HG03457 (cell line): ENCODE measurements around the gene MEF2C.

Source experiments
- ATAC-seq: cut with Tn5 transposase; IDR thresholded peaks from one replicate; pipeline ENCODE4 v1.9.1; 2021; ENCODE audit warnings: moderate number of reproducible peaks; ENCODE audit not compliant: unreplicated experiment

MEF2C gene

DNA sequence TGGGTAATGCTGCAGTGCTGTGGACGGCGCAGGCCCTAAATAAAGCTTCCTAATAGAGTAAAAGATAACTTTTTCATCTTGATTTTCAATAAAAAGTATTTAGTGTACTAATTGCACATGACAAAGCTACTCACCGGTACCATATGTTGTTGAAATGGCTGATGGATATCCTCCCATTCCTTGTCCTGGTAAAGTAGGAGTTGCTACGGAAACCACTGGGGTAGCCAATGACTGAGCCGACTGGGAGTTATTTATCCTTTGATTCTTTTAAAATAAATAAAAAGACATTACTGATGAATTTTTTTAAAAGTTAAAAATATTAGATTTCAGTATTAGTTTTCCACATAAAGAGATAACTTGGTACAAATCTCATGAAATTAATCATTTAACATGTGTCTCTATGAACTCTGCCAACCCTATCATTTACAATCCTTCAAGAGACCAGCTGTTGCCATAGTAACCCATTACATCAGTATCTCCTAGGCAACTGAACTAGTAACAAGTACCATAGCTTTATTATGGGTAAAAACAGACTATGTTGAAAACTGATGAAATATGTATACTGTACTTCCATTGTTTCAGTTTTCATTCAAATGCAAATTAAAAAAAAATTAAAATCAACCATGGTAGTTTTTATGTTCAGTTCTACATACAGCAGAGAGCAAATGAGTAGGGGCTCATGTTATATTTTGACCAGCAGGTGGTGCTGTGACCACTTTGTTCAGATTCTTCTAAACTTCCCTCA is 153.7 kb downstream of the MEF2C start:
- ATAC-seq, result no peak

DNA sequence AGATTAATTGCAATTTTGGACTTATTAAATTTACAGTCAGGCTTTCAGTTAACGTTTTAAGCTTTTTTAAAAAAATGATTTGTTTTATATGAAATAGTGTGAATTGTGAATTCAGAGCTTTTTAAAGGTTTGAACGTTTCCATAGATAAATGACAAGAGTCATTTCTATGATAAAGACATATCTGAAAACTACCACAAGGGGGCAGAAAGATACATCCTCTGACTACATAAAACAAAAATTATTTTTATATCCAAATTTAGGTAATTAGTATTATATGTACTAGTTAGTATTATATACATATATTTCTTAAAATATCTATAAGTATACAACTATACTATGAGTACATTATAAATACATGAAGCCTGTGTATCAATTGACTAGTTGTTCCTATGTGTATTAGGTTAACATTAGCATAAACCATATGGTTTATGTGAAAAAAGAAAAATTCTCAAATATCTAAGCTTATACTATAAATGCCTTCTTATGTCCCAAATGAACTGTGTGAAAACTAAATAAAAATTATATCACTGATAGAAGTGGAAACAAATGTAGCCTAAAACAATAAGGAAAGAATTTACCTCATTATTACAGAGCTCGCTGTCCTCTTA is 155.2 kb downstream of the MEF2C start:
- no peak for ATAC-seq

DNA sequence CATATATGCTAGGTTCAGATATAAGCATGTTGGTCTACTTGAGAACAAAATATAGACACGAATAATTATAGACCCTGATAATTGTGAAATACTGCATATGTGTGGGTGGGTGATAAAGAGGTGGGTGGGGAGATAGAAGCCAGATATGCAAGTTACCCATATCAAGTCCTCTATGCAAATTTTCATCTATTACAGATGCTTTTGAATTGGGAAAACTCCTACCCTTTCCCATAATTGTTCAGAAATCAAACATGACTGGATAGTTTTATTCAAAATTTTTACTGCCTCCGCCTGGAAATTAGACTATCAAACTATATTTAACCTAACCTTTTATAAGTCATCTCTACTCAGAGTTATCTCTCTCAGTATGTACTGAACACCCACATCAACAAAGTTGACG is 157.5 kb downstream of the MEF2C start:
- ATAC-seq, result no peak

DNA sequence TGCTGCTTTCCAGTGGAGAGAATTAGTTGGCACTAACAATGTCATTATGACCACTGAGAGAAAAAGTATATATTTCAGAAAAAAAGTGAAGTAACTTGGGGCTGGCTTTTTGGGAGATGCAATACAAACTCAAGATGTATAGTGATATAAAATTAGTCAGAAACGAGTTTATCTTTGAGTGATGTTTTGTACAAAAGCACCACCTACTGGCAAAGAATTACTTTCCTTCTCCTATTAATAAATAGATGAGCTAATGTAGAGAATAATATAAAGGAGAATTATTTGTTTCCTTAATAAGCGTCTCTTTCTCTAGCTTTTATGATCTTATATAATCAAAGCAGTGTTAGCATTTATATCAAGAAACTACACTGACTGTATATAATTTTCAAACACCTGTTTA is 158.8 kb downstream of the MEF2C start:
- no peak for ATAC-seq

DNA sequence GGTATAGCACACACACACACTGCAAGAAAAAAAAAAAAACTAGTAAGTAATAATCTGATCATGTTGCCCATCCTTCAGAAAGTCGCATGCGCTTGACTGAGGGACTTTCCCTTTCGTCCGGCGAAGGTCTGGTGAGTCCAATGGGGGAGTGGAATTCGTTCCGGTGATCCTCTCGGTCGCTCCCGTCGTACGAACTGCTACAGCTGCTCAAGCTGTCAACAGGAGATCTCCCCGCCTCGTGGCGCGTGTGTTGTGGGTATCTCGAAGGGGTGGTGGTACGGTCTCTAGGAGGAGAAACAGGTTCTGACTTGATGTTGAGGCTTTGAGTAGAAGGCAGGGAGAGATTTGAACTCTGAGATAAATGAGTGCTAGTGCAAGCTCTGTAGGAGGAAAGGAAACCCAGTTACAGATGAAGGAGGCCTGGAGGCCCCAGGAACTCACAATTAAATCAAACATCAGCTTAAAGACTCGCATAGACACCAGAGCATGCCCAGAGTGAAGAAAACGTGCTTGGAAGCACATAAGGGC is 160.4 kb downstream of the MEF2C start:
- ATAC-seq, result no peak

DNA sequence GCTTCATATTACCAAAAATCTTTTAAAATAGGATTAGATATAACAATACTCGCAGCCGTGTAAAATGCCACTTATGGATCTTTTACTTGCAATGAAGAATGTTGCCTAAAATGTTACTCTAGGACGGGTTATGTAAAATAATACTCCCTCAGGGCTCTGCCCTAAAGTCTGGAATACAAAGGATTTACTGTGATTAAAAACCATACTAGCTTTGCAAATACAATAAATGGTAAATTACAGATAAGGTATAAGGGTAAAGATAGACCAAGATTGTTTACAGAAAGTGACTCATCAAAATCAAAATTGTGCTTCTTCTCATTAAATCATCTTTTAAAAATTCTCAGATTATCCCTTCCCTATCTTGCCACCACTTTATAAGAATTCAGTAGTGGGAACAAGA is 163.6 kb downstream of the MEF2C start:
- ATAC-seq, result no peak

DNA sequence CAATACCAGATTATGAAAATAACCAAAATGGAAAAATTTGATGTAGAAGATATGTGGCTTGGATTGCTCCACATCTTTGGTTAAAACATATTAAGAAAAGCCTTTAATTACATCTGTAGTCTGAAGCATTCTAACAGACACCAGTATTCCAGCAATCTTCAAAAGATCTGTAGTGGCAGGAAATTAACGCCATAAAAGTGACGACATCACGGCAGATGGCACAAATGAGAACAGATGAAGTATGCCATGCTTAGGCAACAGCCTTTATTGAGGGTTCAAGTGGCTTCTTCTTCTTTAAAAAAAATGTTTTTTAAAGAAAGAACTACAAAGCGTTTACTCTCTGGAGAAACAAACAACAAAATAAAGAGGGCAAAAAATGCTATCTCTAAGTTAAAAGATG is 164.2 kb downstream of the MEF2C start:
- ATAC-seq, result no peak

DNA sequence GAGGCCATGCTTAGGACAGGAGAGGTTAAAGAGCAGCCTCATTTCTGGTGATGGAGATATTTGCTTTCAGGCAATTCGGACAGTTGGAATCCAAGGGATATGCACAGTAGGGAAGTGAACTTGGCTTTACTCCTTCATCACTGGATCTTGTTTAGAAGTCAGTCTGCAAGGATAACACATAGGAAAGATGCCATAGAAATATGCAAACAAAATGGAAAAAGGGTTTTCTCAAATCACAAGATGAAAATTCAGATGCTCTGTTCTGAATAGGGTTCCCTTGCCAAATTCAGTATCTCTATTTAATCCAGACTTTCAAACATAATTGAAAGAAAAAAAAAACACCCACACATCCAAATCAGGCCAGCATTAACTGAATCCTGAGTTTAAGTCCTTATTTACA is 166.9 kb downstream of the MEF2C start:
- ATAC-seq, result no peak

DNA sequence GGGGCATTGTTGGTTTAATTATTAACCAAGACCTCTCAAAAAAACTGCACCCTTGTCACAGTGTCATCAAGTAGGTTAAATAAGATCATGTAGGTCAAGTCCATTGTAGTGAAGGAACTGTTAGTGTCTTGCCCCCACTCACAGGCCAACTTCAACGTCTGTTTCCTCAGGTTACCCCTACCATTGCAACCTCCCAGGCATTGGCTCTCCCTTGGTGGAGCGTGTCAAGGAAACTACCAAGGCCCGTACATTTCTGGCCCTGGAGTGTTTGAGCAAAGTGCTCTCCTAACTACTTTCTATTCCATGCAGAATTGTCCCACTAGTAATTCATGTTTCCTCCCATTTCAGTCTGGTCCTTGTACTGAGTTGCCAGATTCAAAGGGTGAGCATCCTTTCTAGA is 167.5 kb downstream of the MEF2C start:
- ATAC-seq, result no peak

DNA sequence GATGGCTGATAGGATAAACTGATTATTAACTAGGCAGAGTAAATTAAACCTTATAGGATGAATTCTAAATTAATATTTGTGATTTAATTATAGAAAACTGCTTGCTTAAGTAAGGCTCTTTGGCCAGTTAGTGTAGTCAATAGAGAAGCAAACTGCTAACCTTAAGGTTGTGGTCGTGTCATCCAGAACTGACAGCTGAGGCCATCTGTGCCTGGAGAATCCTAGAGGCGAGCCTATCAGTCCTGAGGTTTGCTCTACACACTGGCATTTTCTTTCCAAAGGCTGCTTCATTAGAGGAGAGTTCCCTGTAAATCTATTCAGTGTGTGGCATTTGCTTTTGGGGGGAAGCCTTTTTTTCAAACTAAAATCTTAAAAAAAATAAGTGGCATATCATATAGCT is 169.2 kb downstream of the MEF2C start:
- no peak for ATAC-seq

DNA sequence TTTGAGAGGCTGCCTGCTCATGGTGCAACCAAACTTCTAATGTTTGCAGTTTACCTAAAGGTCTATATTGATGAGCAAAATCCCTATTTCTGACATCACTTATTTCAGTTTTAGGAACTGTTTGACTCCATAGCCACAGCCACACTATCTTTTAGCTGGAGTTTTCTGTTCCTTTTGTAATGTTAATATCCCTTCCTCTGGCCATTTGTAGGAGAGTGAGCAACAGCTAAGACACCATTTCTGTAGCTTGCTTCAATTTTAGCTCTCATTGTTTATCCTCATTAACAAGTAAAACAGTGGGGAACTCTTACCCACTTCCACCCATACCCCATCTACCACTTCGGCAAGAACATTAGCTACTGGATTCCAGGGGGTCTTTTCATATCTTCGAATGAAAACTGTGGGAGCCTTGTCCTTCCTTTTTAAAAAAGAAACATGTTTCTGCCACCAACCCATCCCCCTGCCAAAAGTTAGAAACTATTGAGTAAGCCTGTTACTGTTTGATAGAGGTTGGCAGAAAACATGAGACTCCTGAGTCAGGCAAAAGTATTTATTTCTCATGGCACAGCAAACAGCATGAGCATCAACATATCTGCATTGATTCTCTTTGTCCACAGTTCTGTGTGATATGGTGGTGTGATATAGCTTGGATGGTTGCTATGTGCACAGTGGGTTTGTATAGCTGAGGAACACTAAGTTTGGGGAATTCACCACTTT is 174.1 kb downstream of the MEF2C start:
- no peak for ATAC-seq

DNA sequence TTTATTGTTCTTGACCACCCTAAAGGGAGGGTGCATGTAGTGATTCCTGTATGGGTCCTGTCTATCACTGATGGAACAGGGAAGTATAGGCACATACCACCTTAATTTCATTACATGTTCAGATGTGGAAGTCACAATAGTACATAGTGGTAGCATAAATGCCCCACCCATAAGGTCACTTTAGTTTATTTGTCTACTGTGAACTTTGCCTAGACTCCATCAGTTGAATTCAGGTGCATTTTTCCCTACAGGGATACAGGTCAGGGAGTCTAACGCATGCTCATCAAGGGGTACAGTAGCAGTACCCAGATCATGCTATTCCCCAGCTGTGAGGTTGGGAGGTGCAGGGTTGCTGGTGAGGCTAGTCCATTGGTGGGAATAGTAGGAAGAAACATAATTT is 175.0 kb downstream of the MEF2C start:
- ATAC-seq, result no peak

DNA sequence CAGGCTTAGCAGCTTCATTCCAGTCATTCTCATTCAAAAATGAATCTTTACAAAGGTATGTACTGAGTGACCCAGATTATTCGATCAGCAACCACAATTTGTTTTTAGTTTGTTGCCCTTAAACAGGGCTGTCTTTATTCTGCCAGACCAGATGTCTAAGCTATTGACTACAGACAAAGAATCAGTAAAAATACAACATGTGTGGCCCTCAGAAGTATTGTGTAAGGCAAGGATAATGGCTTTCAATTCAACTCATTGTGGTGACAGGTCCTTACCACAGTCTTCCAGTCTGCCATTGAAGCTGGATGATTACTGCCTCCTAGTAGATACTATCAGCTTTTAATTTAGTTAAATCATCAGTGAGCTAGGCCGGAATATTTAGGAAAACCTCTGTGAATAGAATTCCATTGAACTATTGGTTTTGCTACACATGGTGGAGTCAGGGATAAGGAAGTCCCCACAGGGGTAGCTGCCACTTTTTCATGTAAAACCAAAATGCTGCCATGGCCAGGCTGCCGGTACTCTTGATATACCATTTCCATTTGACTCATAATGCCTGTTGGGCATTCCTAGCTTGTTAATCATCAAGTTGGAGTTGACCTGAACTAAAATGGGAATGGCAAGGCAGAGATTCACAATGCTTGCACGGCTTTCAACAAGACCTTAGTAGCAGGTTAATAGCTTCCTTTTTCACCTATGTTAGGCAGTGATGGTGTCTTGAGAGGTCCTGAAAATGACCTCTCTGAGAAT is 175.6 kb downstream of the MEF2C start:
- ATAC-seq, result no peak

DNA sequence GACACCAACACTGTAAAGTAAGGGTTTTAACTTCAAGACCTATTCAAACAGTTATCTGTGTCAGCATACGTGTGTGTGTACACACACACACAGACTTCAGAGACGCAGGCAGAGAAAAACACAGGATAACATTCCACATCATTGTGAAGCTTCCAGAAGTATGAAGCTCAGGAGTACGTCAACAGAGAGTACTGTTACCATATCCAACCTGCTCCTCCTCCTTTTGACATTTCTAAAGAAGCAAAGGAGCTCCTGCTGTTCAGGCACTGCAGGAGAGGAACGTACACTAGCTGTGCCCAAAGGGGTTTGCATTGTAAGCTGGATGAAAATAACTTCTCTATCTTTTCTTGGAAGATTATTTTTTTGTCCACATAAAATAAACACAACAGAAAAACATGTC is 180.7 kb downstream of the MEF2C start:
- ATAC-seq, result no peak

DNA sequence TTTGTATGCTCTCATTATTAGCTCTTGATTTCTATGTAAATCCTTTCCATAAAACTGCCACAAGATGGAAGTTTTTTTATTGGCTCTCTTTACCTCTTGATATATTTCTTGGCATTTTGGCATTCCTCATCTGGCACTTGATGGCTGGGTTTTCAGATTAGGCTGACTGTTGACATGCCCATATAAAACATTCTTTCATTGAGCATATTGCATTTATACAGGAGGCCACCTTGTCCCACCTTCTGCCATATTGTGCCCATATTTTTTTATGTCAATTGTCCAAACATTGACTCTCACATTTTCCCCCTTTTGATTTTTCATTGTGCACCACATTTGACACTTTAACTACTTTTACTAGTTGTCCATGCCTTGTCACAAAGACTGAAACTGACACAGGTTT is 182.9 kb downstream of the MEF2C start:
- ATAC-seq, result no peak

DNA sequence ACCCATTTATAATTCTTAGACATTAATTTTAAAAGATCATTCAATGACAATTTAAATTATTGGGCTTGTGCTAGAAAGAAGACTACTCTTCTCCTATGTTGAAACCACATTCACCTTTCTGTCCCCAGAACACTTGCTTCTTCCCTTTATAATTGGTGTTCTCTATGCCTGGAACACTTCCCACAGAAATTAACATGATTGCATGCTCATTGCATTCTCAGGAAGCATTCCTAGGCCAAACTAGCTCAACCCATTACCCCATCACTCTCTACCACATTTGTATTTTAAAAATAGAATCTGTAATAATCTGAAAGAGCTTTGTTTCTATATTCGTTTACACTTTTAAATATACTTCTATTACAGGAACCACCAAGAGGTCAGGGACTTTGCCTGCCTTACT is 184.7 kb downstream of the MEF2C start:
- ATAC-seq, result no peak

DNA sequence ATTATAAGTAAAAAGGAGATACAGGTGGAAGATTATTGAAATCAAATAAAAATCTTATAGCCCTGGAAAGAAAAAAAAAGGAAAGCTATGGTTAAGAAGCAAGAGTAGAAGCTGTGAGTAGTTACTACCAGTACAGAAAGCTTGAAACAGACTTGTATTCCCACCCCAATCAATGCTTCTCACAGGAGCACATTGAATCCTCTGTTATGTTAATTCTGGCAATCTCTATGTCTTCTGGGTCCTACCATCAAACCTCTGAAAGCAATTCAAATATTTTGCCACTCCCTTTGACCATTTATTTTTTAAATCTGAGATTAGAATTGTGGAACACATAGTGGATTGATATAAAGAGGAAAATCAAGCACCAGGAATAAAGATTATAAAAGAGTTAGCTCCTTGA is 186.5 kb downstream of the MEF2C start:
- no peak for ATAC-seq

DNA sequence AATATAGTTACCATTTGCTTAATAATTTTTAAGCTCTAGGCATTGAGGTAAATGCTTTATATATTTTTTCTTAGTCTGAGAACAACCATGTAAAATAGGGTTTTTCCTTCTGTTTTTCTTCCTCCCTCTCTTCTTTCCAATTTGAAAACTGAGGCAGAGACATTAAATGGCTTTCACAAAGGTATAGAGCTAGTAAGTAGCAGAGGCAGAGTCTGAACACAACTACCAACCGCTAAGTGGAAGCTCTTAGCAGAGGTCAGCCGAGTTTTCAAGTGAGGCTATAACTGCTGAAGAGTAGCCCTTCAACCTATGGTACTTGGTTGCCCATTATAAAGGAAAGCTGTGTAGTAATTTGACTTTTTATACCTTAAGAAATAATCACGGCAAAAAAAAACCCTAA is 187.1 kb downstream of the MEF2C start:
- ATAC-seq, result no peak

DNA sequence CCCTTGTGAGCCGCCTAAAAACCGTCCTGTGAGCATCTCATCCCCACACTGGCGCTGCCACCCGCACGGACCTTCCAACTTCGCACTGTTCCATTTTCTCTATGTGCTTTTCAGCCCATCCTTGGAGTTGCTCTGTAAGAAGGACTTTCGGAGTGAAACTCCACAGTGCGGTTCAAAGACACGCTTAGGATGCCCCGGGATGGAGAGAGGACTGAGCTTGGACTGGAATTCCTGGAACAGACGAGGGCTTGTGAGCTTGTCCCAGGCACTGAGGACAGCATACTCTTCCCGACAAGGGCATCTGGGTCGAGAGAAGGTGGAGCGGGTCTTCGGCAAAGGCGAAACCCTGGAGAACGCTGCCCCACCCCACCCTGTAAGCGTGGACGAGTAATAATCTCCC is 187.8 kb downstream of the MEF2C start:
- ATAC-seq, result no peak

DNA sequence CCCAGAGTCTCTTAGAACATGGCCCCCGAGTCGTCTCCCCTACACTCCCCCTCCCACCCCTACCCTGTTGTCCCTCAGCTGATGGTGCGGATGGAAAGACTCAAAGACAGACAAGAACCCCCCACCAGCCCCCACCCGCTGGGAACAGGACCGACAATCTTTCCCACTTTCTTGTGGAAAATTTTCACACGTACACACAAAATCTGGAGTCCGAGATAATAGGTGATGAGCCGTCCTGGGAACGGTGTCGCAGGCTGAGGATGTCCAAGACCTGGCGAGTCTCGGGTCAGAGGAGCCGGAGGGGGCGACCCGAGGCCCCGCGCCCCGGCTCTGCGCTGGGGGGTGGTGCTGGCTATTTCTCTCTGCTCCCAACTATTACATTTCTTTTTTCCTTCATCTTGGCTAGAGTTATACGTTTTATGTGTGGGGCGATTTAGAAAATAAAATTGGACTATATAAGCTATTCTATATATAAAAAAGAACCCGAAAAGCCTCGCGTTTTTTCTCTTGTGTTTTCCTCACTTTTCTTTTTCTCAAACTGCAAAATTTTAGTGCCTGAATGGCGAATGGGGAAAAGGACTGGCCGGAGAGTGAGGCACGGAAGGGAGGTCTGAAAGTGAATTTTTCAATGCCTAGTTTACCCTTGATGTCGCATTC is 188.8 kb downstream of the MEF2C start:
- no peak for ATAC-seq
